ENCODE results near the gene ROMO1.

Gene ROMO1

GRCh38 chr20:35726842-35727711 lies 27.9 kb downstream of the ROMO1 start:
- Histone ChIP-seq H3K9ac (ENCODE audit: low read length) (no peak overlapping the region), H3K4me1 (ENCODE audit: insufficient read depth, low read length) (peaks cover 21% of the 10 kb centered on the region), H3K36me3 (ENCODE audit: insufficient read depth, low read length) (peaks cover 89% of the 10 kb centered on the region), H3K27me3 (ENCODE audit: control insufficient read depth in 1 of 2, insufficient read depth in 2 of 2, low read length in 2 of 2) (no peaks in the 10 kb centered on the region), H3K27ac (ENCODE audit: low read depth, low read length) (no peak overlapping the region), H3K4me3 (ENCODE audit: low read depth in 1 of 2, low read length in 2 of 2) (no peak overlapping the region), H3K9me3 (ENCODE audit: low read length) (no peaks in the 10 kb centered on the region)

GRCh38 chr20:35729283-35729807 lies 30.1 kb downstream of the ROMO1 start:
- H3K9me3 ChIP-seq (ENCODE audit: low read length), result no peaks in the 10 kb centered on the region
- peaks cover 92% of the 10 kb centered on the region for H3K36me3 ChIP-seq (ENCODE audit: insufficient read depth, low read length)
- peaks cover 43% of the 10 kb centered on the region for H3K4me1 ChIP-seq (ENCODE audit: insufficient read depth, low read length)
- H3K27me3 ChIP-seq (ENCODE audit: control insufficient read depth in 1 of 2, insufficient read depth in 2 of 2, low read length in 2 of 2), result no peaks in the 10 kb centered on the region
- H3K27ac ChIP-seq (ENCODE audit: low read depth, low read length), result no peak overlapping the region
- no peak overlapping the region for H3K4me3 ChIP-seq (ENCODE audit: low read depth in 1 of 2, low read length in 2 of 2)
- no peak overlapping the region for H3K9ac ChIP-seq (ENCODE audit: low read length)

DNA sequence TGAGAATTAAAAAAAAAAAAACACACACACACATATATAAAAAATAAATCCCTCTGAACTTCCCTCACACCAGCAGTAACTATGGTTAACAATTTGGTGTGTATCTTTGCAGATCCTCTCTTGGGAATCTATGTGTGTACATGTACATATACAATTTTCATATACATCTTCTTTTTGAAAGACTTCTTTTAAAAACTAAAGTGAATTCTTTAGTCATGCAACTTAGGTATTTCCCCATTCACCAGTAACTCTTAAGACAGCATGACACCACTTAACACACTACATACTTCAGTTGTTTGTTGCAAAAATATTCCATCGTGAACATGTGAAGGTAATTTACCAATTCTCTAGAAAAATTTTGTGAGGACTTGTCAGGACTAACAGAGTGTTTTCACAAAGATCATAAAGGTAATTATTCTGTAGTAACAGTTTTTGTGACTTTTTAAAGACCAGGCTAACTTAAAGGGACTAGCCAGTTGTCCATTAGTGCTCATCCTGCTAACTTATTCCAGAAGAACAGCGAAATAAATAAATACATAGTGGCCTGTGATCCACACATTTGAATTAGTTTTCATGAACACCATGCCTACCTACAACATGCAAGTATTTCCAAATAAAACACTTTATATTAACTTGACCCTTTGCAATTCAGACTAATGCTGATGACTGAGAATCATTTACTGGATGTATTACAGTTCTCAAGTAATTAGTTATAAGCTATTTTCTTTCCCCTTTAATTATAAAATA lies 30.8 kb downstream of the ROMO1 start:
- H3K4me3 ChIP-seq (ENCODE audit: low read depth in 1 of 2, low read length in 2 of 2), result no peak overlapping the region
- no peak overlapping the region for H3K27ac ChIP-seq (ENCODE audit: low read depth, low read length)
- H3K36me3 ChIP-seq (ENCODE audit: insufficient read depth, low read length), result peaks cover 92% of the 10 kb centered on the region
- H3K9me3 ChIP-seq (ENCODE audit: low read length), result no peaks in the 10 kb centered on the region
- no peak overlapping the region for H3K9ac ChIP-seq (ENCODE audit: low read length)
- H3K4me1 ChIP-seq (ENCODE audit: insufficient read depth, low read length), result peaks cover 50% of the 10 kb centered on the region
- no peaks in the 10 kb centered on the region for H3K27me3 ChIP-seq (ENCODE audit: control insufficient read depth in 1 of 2, insufficient read depth in 2 of 2, low read length in 2 of 2)

DNA sequence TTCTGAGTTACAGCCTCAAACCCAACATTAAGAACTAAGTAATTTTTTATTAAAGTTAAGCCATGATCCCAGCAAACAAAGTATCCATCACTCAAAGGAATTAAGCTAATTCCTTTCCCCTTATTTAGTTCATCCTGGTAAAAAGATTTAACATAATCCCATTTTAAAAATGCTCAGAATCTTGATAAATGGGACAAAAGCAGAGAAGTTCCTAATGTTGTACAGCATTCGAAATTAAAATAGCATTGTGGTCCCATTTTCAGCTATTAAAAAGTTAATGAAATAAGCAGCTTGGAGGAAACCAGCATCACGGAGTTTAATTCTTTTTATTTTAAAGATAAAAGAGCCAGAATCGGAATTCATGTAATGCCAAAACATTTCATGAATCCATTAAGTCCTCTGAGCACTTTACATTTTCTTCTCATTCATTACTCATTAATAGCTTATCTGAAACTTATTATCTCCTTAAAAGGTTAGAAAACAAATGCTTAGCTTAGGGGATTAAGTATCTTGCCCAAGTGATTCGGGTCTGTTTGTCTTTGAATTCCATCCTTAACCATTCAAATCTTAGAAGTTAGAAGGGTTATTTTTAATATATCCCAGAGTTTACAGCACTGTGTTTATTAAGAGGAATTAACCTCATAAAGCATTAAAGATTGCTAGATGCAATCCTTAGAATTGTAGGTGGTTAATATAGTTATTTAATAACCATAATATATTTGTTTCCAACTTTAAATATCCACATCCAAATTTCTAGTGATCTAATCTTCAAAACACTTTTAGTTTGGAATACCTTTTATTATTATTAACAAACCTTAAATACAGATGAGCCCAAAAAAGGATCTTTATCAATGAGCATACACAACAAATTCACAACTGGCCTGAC lies 31.6 kb downstream of the ROMO1 start:
- peaks cover 58% of the 10 kb centered on the region for H3K4me1 ChIP-seq (ENCODE audit: insufficient read depth, low read length)
- H3K4me3 ChIP-seq (ENCODE audit: low read depth in 1 of 2, low read length in 2 of 2), result no peak overlapping the region
- no peaks in the 10 kb centered on the region for H3K27me3 ChIP-seq (ENCODE audit: control insufficient read depth in 1 of 2, insufficient read depth in 2 of 2, low read length in 2 of 2)
- no peaks in the 10 kb centered on the region for H3K9me3 ChIP-seq (ENCODE audit: low read length)
- H3K9ac ChIP-seq (ENCODE audit: low read length), result no peak overlapping the region
- H3K27ac ChIP-seq (ENCODE audit: low read depth, low read length), result no peak overlapping the region
- H3K36me3 ChIP-seq (ENCODE audit: insufficient read depth, low read length), result peaks cover 92% of the 10 kb centered on the region

DNA sequence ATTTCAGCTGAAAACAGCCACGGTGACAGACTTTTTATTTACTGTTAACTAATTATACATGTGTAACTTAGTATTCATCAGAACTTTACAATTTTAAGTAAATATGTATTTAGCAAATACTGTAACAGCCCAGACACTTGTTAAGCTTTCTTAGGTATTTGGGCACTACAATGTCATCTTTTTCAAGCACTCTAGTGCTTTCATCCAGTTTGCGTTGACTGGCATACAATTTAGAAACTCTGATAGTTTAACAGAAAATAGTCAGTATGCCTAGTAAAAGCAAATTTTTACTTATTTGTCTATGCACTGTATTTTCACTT lies 32.2 kb downstream of the ROMO1 start:
- H3K36me3 ChIP-seq (ENCODE audit: insufficient read depth, low read length), result peaks cover 92% of the 10 kb centered on the region
- peaks cover 64% of the 10 kb centered on the region for H3K4me1 ChIP-seq (ENCODE audit: insufficient read depth, low read length)
- no peak overlapping the region for H3K4me3 ChIP-seq (ENCODE audit: low read depth in 1 of 2, low read length in 2 of 2)
- no peak overlapping the region for H3K9ac ChIP-seq (ENCODE audit: low read length)
- H3K27me3 ChIP-seq (ENCODE audit: control insufficient read depth in 1 of 2, insufficient read depth in 2 of 2, low read length in 2 of 2), result no peaks in the 10 kb centered on the region
- H3K9me3 ChIP-seq (ENCODE audit: low read length), result no peaks in the 10 kb centered on the region
- no peak overlapping the region for H3K27ac ChIP-seq (ENCODE audit: low read depth, low read length)

DNA sequence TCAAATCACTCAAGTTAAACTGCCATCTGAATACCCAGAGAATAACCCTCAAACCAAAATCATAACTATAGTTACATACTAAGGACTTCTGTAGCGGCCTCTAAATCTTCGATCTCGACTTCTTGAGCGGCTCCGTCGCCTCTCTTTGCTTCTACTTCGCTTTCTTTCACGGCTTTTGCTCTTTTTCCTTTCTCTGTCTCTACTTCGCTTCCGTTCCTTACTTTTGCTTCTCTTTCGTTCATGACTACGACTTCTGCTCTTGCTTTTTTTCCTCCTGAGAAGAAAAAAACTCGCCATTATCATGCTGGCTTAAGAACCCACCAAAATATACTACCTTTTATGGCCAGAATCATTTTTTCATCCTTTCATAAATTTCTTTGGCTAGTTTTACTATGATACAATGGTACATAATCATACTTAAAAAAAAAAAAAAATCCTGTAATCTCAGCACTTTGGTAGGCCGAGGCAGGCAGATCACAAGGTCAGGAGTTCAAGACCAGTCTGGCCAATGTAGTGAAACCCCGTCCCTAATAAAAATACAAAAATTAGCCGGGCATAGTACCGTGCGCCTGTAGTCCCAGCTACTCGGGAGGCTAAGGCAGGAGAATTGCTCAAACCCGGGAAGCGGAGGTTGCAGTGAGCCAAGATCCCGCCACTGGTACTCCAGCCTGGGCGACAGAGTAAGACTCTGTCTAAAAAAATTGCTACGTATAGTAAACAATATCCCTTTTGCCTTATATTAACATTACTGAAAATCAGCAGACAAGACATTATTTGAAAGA lies 32.8 kb downstream of the ROMO1 start:
- Histone ChIP-seq H3K27ac (ENCODE audit: low read depth, low read length) (no peak overlapping the region), H3K4me3 (ENCODE audit: low read depth in 1 of 2, low read length in 2 of 2) (no peak overlapping the region), H3K9ac (ENCODE audit: low read length) (no peak overlapping the region), H3K4me1 (ENCODE audit: insufficient read depth, low read length) (peaks cover 66% of the 10 kb centered on the region), H3K27me3 (ENCODE audit: control insufficient read depth in 1 of 2, insufficient read depth in 2 of 2, low read length in 2 of 2) (no peaks in the 10 kb centered on the region), H3K36me3 (ENCODE audit: insufficient read depth, low read length) (peaks cover 89% of the 10 kb centered on the region), H3K9me3 (ENCODE audit: low read length) (no peaks in the 10 kb centered on the region)

- no peak overlapping the region for H3K4me3 ChIP-seq (ENCODE audit: low read depth in 1 of 2, low read length in 2 of 2)
- peaks cover 66% of the 10 kb centered on the region for H3K4me1 ChIP-seq (ENCODE audit: insufficient read depth, low read length)
- no peak overlapping the region for H3K27ac ChIP-seq (ENCODE audit: low read depth, low read length)
- H3K27me3 ChIP-seq (ENCODE audit: control insufficient read depth in 1 of 2, insufficient read depth in 2 of 2, low read length in 2 of 2), result no peaks in the 10 kb centered on the region
- no peak overlapping the region for H3K9ac ChIP-seq (ENCODE audit: low read length)
- peaks cover 85% of the 10 kb centered on the region for H3K36me3 ChIP-seq (ENCODE audit: insufficient read depth, low read length)
- no peaks in the 10 kb centered on the region for H3K9me3 ChIP-seq (ENCODE audit: low read length)
These were observed 33.4 kb downstream of the ROMO1 start for GRCh38 chr20:35732644-35732982.

GRCh38 chr20:35734374-35734773 lies 35.2 kb downstream of the ROMO1 start:
- Histone ChIP-seq H3K9me3 (ENCODE audit: low read length) (no peaks in the 10 kb centered on the region), H3K27me3 (ENCODE audit: control insufficient read depth in 1 of 2, insufficient read depth in 2 of 2, low read length in 2 of 2) (no peaks in the 10 kb centered on the region), H3K9ac (ENCODE audit: low read length) (no peak overlapping the region), H3K36me3 (ENCODE audit: insufficient read depth, low read length) (peaks cover 86% of the 10 kb centered on the region), H3K27ac (ENCODE audit: low read depth, low read length) (no peak overlapping the region), H3K4me1 (ENCODE audit: insufficient read depth, low read length) (peaks cover 82% of the 10 kb centered on the region), H3K4me3 (ENCODE audit: low read depth in 1 of 2, low read length in 2 of 2) (no peak overlapping the region)

DNA sequence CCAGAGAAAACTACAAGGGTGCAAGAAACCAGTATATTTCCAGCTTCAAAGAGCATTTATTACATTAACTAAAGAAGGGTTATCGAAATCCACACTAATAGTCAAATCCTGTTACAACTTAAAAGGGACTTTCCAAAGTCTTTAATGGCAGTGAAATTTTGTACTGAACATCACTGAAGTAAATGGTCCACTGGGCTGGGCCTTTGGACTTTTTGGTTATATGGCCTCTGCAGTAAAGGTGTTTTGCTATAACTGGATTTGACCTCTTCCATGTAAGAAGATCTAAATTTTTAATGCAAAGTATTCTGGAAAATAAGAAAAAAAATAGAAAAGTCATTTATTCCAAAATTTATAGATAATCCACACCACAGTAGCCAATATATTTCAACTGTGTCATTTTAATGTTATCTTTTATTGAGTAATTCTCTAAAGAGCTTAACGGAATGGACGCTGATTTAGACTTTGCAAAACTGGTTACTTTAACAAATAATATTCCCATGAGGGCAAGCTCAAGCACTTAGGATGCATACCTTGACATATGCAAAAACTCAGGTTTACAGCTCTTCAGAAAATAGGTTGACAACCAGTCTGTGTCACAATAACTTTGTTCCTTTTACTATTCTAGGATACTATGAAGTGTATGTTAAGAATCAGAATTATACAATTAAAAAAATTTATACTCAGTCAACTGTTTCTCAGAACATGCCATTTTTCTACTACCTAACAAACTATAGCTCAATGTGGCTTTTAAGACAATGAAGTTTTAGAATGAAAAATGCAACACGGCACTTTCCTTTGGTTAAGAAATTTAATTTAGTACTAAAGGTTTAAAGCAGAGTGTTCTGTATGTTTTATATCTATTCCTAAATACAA lies 35.8 kb downstream of the ROMO1 start:
- Histone ChIP-seq H3K4me3 (ENCODE audit: low read depth in 1 of 2, low read length in 2 of 2) (no peak overlapping the region), H3K36me3 (ENCODE audit: insufficient read depth, low read length) (peaks cover 84% of the 10 kb centered on the region), H3K27me3 (ENCODE audit: control insufficient read depth in 1 of 2, insufficient read depth in 2 of 2, low read length in 2 of 2) (no peaks in the 10 kb centered on the region), H3K4me1 (ENCODE audit: insufficient read depth, low read length) (peaks cover 86% of the 10 kb centered on the region), H3K9ac (ENCODE audit: low read length) (no peak overlapping the region), H3K27ac (ENCODE audit: low read depth, low read length) (no peak overlapping the region), H3K9me3 (ENCODE audit: low read length) (no peaks in the 10 kb centered on the region)

- peaks cover 83% of the 10 kb centered on the region for H3K4me1 ChIP-seq (ENCODE audit: insufficient read depth, low read length)
These were observed 36.7 kb downstream of the ROMO1 start for GRCh38 chr20:35735826-35736470.

More at GRCh38 chr20:35735826-35736470, 36.7 kb downstream of the ROMO1 start:
- Histone ChIP-seq H3K27ac (ENCODE audit: low read depth, low read length) (no peak overlapping the region), H3K9me3 (ENCODE audit: low read length) (no peaks in the 10 kb centered on the region), H3K27me3 (ENCODE audit: control insufficient read depth in 1 of 2, insufficient read depth in 2 of 2, low read length in 2 of 2) (no peaks in the 10 kb centered on the region), H3K9ac (ENCODE audit: low read length) (no peak overlapping the region), H3K36me3 (ENCODE audit: insufficient read depth, low read length) (peaks cover 81% of the 10 kb centered on the region), H3K4me3 (ENCODE audit: low read depth in 1 of 2, low read length in 2 of 2) (no peak overlapping the region)
